K562 (cell line): ENCODE measurements around the gene CARD8. TPM values are rescaled to one million over a fixed set of nuclear protein-coding genes. Genes with fewer than 3 reads are reported as not detected.
A peak's percentile ranks its signal among the peaks of the same experiment; 100 is the strongest.

Experiments
- AFF1 ChIP-seq, 2 experiments: fragments of 450-650 bp; IDR thresholded peaks; 2 replicates each; pipeline ENCODE4 v1.6.1; 2018; ENCODE audit warnings: mild to moderate bottlenecking in 2 of 2, low read depth in 1 of 2; ENCODE audit not compliant: partially characterized antibody in 2 of 2
- ELK1 ChIP-seq: sonication (generic); formaldehyde crosslinking; IDR thresholded peaks from 2 replicates; pipeline ENCODE4 v1.8.1; 2022; ENCODE audit warnings: missing genetic modification reagents
- GTF3C2 ChIP-seq: IDR thresholded peaks from 3 replicates; pipeline ENCODE4 v1.6.1; 2011; ENCODE audit warnings: borderline replicate concordance, mild to moderate bottlenecking, moderate library complexity; ENCODE audit not compliant: insufficient read length; ENCODE audit errors: extremely low read depth
- IRF2 ChIP-seq: sonication (generic); formaldehyde crosslinking; IDR thresholded peaks from 2 replicates; pipeline ENCODE4 v1.8.1; 2022; ENCODE audit warnings: mild to moderate bottlenecking, missing genetic modification reagents
- KLF6 ChIP-seq: fragments of 250-450 bp; sonication (Bioruptor Pico); IDR thresholded peaks from 2 replicates; pipeline ENCODE4 v1.4.0; 2020; ENCODE audit warnings: mild to moderate bottlenecking, moderate library complexity, borderline replicate concordance
- MTA2 ChIP-seq: fragments of 450-650 bp; IDR thresholded peaks from 2 replicates; pipeline ENCODE4 v1.6.1; 2016; ENCODE audit warnings: low read depth
- NR3C1 ChIP-seq: sonication (generic); formaldehyde crosslinking; IDR thresholded peaks from 2 replicates; pipeline ENCODE4 v1.8.1; 2022; ENCODE audit warnings: missing genetic modification reagents
- SAP30 ChIP-seq: fragments of 200-600 bp; sonication (generic); IDR thresholded peaks from 2 replicates; pipeline ENCODE4 v1.6.1; 2012; ENCODE audit warnings: borderline replicate concordance, low read depth, mild to moderate bottlenecking, moderate library complexity, low read length, control low read depth, inconsistent platforms; ENCODE audit not compliant: insufficient read depth, poor library complexity, severe bottlenecking
- TGIF2 ChIP-seq: sonication (generic); formaldehyde crosslinking; IDR thresholded peaks from 2 replicates; pipeline ENCODE4 v1.8.1; 2022; ENCODE audit warnings: mild to moderate bottlenecking, missing genetic modification reagents, moderate library complexity
- ZFX ChIP-seq: sonication (generic); formaldehyde crosslinking; IDR thresholded peaks from 2 replicates; pipeline ENCODE4 v1.8.0; 2022; ENCODE audit warnings: mild to moderate bottlenecking, missing genetic modification reagents, moderate library complexity
- ZSCAN29 ChIP-seq: fragments of 450-650 bp; IDR thresholded peaks from 2 replicates; pipeline ENCODE4 v1.6.1; 2017
- polyA plus RNA-seq, 8 experiments: library from polyadenylated mRNA; depleted of rRNA in 4 of 8; stranded (reverse) in 5 of 8; unstranded in 3 of 8; fragments of >200 nt; fragmentation: Nextera tagmentation in 2 of 8; fragmentation: Illumina TruSeq in 1 of 8; extraction: Ambion mirVana in 2 of 8; extraction: Trizol in 1 of 8; gene quantifications; 2 replicates each; pipeline versions ENCODE4 v1.2.1 to v1.2.3, GENCODE V29; 2011 to 2014; ENCODE audit warnings: inconsistent platforms in 1 of 8, missing spikeins in 1 of 8
- total RNA-seq, 7 experiments: library from RNA; depleted of rRNA in 6 of 7; stranded (reverse); fragments of >200 nt in 6 of 7; fragmentation: Illumina TruSeq in 2 of 7; extraction: Trizol in 2 of 7; gene quantifications; 2 replicates each; pipeline versions ENCODE4 v1.2.1 to v1.2.3, GENCODE V29; 2011 to 2021; ENCODE audit warnings: low replicate concordance in 1 of 7

The CARD8 gene
- total and polyA plus RNA-seq, 9 of the 15 experiments (the other 6 are each of a cell fraction or from before 2014, with no cell fraction given), result 11.5 to 26.4 (median 20.8) TPM

- TF ChIP-seq ELK1, result no peak
- no peak for TF ChIP-seq IRF2
- no peak for TF ChIP-seq TGIF2 (CRISPR knock-in tag)
- no peak for TF ChIP-seq GTF3C2
- TF ChIP-seq AFF1 (IDR thresholded peaks at IDR 0.05; ENCODE audit: low read depth in 1 of 2, partially characterized antibody in 2 of 2), result peak; percentile 59 to 73
- no peak; the same call in none of the 2 replicates for TF ChIP-seq ZFX (CRISPR knock-in tag)
- no peak for TF ChIP-seq ZSCAN29
- peak; percentile 87 for TF ChIP-seq SAP30
- TF ChIP-seq KLF6 (CRISPR knock-in tag), result no peak
- no peak for TF ChIP-seq NR3C1 (CRISPR knock-in tag)
- TF ChIP-seq MTA2, result no peak
Measured at GRCh38 chr19:48255376-48256303, at the start of gene CARD8 (continued).
